Muscle of arm (tissue), 12 donors: ENCODE data around the gene GTF2IRD1. TPM values are rescaled to one million over a fixed set of nuclear protein-coding genes. Genes with fewer than 3 reads are reported as not detected.
"Not testable (repeated sequence)": the region's sequence is repeated elsewhere in the genome, so short reads cannot be mapped to it uniquely, and the experiment has no call there.

Experiments
- DNase-seq: peaks from one replicate; pipeline ENCODE4 v3.0.0-alpha.2; 2013
- polyA plus RNA-seq, 12 donors: library from polyadenylated mRNA; unstranded; fragments of 120-200 nt; gene quantifications; one replicate each; pipeline ENCODE4 v1.2.1, GENCODE V29; 2013; ENCODE audit not compliant: insufficient read length in 12 of 12

GTF2IRD1 gene
- polyA plus RNA-seq, 12 donors, result 31.8 to 55.0 (median 46.8) TPM; not detected in 1

GRCh38 chr7:74489997-74490945 lies 36.6 kb downstream of the GTF2IRD1 start:
- no peak for DNase-seq

- DNase-seq, result not testable (repeated sequence)
Measured at GRCh38 chr7:74491490-74491889, 37.8 kb downstream of the GTF2IRD1 start.

GRCh38 chr7:74493295-74493694 lies 39.6 kb downstream of the GTF2IRD1 start:
- DNase-seq, result no peak

GRCh38 chr7:74494076-74494548 lies 40.4 kb downstream of the GTF2IRD1 start:
- DNase-seq, result no peak

DNA sequence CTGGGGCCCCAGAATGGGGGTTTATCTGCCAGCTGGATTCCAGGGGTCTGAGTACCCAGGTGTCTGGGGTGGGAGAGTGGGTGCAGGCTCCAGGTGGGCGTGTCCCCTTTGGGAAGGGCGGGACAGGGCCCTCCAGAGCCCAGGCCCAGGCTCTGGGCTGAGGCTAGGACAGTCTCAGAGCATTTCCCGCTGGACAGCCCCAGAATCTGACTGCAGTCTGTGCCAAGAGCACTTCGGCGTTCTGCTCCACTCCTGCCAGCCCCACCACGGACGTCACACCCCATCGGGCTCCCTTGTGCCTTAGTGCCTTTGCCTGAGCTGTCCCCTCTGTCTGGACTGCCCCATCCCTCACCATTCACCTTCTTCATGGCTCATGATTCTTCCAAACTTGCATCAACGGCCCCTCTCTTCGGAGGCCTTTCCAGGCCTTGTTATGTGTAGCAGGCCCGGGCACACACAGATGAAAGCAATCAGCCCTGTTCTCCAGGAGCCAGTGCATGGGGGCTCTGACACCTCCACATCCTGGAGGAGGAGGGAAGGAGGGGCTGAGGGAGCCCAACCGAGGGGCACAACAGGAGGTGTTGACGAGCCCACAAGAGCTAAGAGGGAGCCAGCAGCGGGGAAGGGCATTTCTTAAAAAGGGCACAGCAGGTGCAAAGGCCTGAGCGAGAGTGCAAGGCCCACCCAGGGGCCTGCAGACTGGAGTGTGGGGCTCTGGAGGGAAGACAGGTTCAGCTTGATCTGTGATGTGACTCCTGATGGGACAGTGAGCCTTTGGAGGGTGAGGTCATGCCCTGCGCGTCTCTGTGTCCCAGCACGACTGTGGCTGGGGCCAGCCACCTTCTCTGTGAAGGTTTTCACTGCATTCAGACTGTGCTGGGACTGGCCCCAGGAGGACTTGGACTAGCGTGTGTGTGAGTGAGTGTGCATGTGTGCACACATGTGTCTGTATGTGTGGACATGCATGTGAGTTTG lies 41.7 kb downstream of the GTF2IRD1 start:
- no peak for DNase-seq

DNA sequence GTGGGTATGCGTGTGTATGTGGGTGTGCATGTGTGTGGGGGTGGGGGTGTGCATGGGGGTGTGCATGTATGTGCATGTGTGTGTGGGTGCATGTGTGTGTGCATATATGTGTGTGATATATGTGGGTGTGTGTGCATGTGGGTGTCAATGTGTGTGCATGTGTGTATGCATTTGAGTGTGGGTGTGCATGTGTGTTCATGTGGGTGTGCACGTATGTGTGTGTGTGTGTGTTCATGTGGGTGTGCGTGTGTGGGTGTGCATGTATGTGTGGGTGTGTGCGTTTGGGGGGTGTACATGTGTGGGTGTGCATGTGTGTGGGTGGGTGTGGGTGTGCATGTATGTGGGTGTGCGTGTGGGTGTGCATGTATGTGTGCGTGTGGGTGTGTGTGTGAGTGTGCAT lies 42.6 kb downstream of the GTF2IRD1 start:
- DNase-seq, result no peak

GRCh38 chr7:74496773-74497172 lies 43.1 kb downstream of the GTF2IRD1 start:
- DNase-seq, result not testable (repeated sequence)

DNA sequence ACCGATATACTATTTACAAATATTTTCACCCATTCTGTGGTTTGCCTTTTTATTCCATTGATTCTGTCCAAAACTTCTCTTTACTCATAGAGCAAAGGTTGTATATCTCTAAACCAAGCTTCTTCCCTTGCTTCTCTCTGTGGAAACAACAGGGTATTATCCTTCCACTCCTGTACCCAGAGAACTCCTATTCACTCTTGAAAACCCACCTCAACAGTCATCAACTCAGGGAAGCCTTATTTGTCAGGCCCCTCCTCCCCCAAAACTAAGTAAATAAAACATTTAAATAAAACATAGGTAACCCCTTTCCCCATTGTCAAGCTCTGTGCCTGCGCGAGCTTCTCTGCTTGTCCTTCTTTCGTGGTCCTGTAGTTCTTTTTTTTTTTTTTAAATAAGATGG lies 44.6 kb downstream of the GTF2IRD1 start:
- DNase-seq, result no peak

DNA sequence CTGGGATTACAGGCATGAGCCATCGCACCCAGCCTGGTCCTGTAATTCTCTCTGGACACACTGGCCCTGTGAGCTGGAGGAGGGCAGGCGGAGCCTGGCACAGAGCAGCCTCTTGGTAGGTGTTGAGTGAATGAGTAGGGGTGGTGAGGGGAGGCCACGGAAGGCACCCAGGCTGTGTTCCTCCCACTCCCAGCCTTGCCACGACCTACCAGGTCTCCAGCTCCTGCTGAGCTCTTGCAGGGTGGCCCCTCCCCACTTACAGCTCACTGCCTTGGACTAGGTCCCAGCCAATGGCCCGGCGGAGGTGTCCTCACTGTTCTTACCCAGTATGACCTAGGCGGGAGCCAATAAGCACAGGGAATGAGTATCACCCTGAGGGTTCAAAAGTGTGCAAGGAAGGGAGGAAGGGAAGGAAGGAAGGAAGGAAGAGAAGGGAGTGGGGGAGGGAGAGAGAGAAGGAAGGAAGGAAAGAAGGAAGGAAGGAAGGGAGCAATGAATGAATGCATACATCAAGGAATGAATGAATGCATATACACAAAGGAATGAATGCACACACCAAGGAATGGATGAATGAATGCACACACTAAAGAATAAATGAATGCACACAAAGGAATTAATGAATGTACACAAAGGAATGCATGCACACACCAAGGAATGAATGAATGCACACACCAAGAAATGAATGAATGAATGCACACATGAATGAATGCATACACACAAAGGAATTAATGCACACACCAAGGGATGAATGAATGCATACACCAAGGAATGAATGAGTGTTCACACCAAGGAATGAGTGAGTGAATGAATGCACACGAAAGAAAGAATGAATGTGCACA lies 45.5 kb downstream of the GTF2IRD1 start:
- no peak for DNase-seq

GRCh38 chr7:74499835-74500388 lies 46.2 kb downstream of the GTF2IRD1 start:
- no peak for DNase-seq

- no peak for DNase-seq
Measured at GRCh38 chr7:74501298-74501697, 47.6 kb downstream of the GTF2IRD1 start.

DNA sequence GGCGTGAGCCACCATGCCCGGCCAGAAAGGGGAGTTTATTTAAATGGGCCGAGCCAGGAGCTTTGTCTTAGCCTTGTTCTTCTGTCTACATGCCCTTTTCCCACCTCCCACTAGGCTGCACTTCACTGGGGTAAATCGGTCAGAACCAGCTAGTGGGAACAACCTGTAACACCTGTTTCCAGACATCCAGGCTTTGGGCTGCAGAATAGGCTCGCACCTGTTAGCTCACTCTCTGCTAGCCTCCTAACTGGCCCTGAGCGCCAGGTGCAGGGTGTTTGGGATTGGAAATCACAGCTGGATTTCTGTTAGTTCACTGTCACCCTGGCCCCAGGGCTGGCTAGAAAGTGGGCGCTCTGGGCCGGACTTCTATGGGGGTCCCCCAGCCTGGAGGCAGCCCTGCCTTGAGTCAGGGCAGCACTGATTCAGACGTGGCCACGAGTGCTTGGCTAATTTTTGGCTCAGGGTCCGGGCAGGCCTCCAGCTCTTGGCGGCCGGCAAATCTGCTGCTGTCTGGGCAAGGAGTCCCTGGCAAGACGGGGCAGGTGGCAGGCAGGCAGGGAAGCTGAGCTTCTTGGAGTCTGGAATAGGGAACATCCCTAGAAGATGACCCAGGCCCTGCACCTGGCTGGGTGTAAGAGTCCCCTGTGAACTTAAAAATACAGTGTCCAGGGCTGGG lies 48.6 kb downstream of the GTF2IRD1 start:
- no peak for DNase-seq

GRCh38 chr7:74503061-74503460 lies 49.4 kb downstream of the GTF2IRD1 start:
- DNase-seq, result no peak

- DNase-seq, result no peak
Measured at GRCh38 chr7:74503943-74504342, 50.2 kb downstream of the GTF2IRD1 start.

DNA sequence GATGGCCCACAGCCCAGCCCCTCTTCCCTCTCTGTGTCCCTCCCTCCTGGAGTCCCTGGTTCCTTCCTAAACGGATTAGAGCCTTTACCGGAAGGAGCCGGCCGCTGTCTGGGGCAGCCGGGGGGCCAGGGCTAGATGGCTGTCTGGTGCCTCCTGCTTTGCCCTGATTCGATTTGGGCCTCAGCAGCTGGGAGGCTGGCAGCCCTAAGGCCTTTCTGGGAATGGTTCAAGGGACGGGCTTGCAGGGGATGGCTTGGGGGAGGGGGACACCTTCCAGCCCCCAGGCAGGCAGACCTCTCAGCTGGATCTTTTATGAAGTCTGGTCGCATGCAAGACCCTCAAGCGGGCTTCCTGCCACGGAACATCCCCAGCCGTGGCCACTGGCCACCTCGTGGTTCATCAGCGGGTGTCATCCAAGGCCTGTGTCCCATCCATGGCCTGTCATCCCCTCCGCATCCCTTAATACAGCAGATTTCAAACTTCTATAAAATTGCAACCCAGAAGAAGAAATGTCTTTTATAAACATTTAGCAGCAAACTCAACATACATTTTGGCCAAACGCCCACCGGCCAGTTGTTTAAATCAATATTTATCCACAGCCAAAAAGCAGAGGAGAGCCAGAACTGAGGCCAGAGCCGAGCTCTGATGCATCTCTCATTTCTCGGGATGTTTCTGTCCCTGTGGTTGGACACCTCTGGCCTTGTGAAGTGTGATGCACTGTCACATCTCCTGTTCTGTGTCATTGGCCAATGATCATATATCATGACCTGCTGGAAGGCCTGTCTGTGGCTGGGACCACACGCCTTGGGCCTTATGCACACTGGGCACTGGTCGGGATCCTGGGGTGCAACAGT lies 52.0 kb downstream of the GTF2IRD1 start:
- DNase-seq, result no peak

GRCh38 chr7:74506325-74506724 lies 52.6 kb downstream of the GTF2IRD1 start:
- no peak for DNase-seq

DNA sequence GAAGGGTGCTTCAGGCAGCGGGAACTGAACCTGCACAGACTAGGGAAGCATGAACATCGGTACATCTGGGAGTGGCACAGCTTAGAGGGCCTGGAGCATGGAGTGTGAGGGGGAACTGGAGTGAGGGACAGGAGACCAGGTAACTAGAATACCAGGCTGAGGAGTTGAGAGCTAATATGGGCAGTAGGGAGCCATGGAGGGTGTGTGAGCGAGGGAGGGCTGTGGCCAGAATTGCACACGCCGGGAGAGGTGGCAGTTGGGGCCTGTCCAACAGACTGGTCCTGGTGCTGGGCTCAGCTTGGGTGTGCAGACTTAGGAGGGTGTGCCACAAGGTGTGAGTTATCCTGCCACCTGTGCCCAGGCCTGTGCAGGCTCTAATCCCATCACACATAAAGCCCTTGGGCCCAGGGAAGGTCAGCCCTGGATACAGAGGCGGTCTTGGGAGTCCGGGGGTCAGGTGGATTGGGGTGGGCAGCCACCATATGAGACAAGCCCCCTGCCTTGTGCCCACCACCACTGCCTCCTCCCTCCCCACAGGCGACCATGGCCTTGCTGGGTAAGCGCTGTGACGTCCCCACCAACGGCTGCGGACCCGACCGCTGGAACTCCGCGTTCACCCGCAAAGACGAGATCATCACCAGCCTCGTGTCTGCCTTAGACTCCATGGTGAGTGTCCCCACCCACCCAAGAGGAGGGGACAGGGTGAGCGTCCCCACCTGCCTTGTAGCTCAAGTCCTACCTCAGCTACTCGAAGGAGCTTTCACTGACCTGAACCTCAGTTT lies 54.0 kb downstream of the GTF2IRD1 start:
- no peak for DNase-seq

GRCh38 chr7:74509453-74509852 lies 55.7 kb downstream of the GTF2IRD1 start:
- DNase-seq, result not testable (repeated sequence)

GRCh38 chr7:74511345-74511744 lies 57.6 kb downstream of the GTF2IRD1 start:
- DNase-seq, result no peak
